ENCODE measurements around the gene KISS1.

DNA sequence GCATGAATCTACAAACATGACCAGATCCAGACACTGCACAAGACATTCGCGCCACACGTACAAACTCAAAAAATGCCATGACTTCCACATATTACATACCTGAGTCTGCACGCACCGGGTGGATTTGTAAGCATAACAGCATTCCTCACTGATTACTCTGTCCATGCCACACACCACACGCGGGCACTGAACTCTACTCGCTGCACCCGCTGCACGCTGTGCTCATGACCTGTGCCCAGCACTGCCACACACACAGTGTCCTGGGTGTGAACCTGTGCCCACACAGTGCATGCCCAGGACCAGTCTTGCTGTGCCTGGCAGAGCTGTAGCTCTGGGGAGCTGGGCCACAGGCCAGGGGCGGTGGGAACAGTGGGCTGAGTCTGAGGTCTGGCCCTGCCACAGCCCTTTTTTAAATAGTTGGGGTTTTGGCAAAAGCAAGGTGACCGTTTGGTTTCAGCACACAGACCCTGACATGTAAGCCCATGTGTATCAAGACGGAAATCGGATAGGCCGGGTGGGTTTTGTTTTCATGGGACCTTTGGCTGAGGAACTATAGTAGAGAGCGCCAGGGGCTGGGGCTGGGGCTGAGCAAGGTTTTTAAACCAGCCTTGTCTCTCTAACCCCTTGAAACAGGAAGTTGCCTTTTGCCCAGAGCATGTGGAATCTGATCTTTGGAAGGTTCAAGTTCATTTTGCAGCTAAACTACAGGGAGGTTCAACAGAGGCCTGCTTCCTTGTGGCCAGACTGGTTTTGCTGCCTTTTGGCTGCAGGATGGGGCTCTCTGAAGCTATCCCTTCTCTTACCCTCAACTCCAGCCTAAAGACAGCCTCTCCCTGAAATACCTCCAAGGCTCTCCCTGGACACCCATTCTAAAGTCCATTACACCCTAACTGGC is 29.8 kb upstream of the KISS1 start:
- TF ChIP-seq MEIS1 (CRISPR knock-in tag; IDR thresholded peaks at IDR 0.05; ENCODE audit: borderline replicate concordance) (no peak), ZNF184 (tag by site-specific recombination; IDR thresholded peaks at IDR 0.05) (no peak), ZNF114 (tag by site-specific recombination; IDR thresholded peaks at IDR 0.05) (no peak), SP2 (tag by site-specific recombination; IDR thresholded peaks at IDR 0.05) (no peak), SETDB1 (IDR thresholded peaks at IDR 0.05; ENCODE audit: insufficient read length, low read length) (no peak), ZNF548 (tag by site-specific recombination; IDR thresholded peaks at IDR 0.05) (no peak), CTCF (tag by site-specific recombination; IDR thresholded peaks at IDR 0.05) (no peak), YY1 (tag by site-specific recombination; IDR thresholded peaks at IDR 0.05) (no peak), SCRT1 (tag by site-specific recombination; IDR thresholded peaks at IDR 0.05; ENCODE audit: borderline replicate concordance) (no peak), ZNF596 (tag by site-specific recombination; IDR thresholded peaks at IDR 0.05) (no peak), ZBTB11 (tag by site-specific recombination; conservative IDR thresholded peaks at IDR 0.05; ENCODE audit: low read depth) (no peak), ELK4 (IDR thresholded peaks at IDR 0.05; ENCODE audit: borderline replicate concordance, low read depth, low read length) (no peak)
- TF ChIP-seq, protein P1, sequence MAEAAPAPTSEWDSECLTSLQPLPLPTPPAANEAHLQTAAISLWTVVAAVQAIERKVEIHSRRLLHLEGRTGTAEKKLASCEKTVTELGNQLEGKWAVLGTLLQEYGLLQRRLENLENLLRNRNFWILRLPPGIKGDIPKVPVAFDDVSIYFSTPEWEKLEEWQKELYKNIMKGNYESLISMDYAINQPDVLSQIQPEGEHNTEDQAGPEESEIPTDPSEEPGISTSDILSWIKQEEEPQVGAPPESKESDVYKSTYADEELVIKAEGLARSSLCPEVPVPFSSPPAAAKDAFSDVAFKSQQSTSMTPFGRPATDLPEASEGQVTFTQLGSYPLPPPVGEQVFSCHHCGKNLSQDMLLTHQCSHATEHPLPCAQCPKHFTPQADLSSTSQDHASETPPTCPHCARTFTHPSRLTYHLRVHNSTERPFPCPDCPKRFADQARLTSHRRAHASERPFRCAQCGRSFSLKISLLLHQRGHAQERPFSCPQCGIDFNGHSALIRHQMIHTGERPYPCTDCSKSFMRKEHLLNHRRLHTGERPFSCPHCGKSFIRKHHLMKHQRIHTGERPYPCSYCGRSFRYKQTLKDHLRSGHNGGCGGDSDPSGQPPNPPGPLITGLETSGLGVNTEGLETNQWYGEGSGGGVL (tag by site-specific recombination; IDR thresholded peaks at IDR 0.05), result no peak
- TF ChIP-seq, protein P2, sequence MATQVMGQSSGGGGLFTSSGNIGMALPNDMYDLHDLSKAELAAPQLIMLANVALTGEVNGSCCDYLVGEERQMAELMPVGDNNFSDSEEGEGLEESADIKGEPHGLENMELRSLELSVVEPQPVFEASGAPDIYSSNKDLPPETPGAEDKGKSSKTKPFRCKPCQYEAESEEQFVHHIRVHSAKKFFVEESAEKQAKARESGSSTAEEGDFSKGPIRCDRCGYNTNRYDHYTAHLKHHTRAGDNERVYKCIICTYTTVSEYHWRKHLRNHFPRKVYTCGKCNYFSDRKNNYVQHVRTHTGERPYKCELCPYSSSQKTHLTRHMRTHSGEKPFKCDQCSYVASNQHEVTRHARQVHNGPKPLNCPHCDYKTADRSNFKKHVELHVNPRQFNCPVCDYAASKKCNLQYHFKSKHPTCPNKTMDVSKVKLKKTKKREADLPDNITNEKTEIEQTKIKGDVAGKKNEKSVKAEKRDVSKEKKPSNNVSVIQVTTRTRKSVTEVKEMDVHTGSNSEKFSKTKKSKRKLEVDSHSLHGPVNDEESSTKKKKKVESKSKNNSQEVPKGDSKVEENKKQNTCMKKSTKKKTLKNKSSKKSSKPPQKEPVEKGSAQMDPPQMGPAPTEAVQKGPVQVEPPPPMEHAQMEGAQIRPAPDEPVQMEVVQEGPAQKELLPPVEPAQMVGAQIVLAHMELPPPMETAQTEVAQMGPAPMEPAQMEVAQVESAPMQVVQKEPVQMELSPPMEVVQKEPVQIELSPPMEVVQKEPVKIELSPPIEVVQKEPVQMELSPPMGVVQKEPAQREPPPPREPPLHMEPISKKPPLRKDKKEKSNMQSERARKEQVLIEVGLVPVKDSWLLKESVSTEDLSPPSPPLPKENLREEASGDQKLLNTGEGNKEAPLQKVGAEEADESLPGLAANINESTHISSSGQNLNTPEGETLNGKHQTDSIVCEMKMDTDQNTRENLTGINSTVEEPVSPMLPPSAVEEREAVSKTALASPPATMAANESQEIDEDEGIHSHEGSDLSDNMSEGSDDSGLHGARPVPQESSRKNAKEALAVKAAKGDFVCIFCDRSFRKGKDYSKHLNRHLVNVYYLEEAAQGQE (tag by site-specific recombination; IDR thresholded peaks at IDR 0.05), result no peak
